GM12892 (cell line): ENCODE data around the gene RBFOX1.

Experiments
- POLR2AphosphoS5 ChIP-seq: IDR thresholded peaks from 2 replicates; pipeline ENCODE4 v1.6.1; 2011; ENCODE audit warnings: low read depth, low read length, control low read depth
- TAF1 ChIP-seq: IDR thresholded peaks from 2 replicates; pipeline ENCODE4 v1.6.1; 2011; ENCODE audit warnings: low read depth, mild to moderate bottlenecking, control low read depth, low read length, borderline replicate concordance

DNA sequence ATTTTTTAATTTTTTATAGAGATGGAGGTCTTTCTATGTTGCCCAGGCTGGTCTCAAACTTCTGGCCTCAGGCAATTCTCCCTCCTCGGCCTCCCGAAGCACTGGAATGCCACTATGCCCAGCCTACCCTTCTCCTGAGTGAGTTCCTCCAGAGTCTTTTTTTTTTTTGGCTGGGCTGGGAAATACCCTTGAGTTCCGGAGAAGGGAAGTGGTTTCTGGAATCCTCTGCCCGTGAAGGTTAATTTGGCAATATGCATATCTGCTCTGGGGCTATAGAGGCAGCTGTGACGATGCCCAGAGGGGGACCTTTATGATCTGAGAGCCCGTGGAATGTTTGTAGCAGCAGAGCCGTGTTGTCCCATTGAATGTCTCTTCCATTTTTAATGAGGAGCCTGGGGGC lies 217.5 kb downstream of the RBFOX1 start:
- TF ChIP-seq TAF1 (no peak), POLR2AphosphoS5 (no peak)
